Vagina (tissue), 2 donors: ENCODE measurements around the gene TSPAN33. TPM values are rescaled to one million over a fixed set of nuclear protein-coding genes. Genes with fewer than 3 reads are reported as not detected.

Experiments used
- DNase-seq, 2 donors: peaks; one replicate each; pipeline ENCODE4 v3.0.0-alpha.2; 2017; ENCODE audit errors: extremely low spot score in 2 of 2
- H3K27ac ChIP-seq: fragments of 200-600 bp; sonication (generic); one replicate; pipeline ENCODE4 v1.5.1; 2019
- H3K27me3 ChIP-seq: fragments of 200-600 bp; sonication (generic); one replicate; pipeline ENCODE4 v1.5.1; 2019
- H3K36me3 ChIP-seq, 2 donors: fragments of 200-600 bp; sonication (generic); one replicate each; pipeline ENCODE4 v1.5.1; 2017 to 2019
- H3K4me1 ChIP-seq: fragments of 200-600 bp; sonication (generic); one replicate; pipeline ENCODE4 v1.5.1; 2019
- H3K4me3 ChIP-seq, 2 donors: fragments of 200-600 bp; sonication (generic); 1 replicate in 1 of 2; 2 replicates in 1 of 2; pipeline ENCODE4 v1.5.1; 2016 to 2019
- H3K9me3 ChIP-seq: fragments of 200-600 bp; sonication (generic); one replicate; pipeline ENCODE4 v1.5.1; 2019
- CTCF ChIP-seq, 3 experiments: fragments of 450-650 bp in 2 of 3; fragments of 200-600 bp in 1 of 3; sonication (generic) in 1 of 3; IDR thresholded peaks; one replicate each; pipeline ENCODE4 v1.5.1; 2017 to 2019; ENCODE audit warnings: antibody characterized with exemption in 3 of 3, mild to moderate bottlenecking in 2 of 3, moderate library complexity in 2 of 3
- POLR2A ChIP-seq, 2 donors: fragments of 450-650 bp; IDR thresholded peaks; one replicate each; pipeline ENCODE4 v1.6.1; 2017; ENCODE audit warnings: antibody characterized with exemption in 2 of 2, mild to moderate bottlenecking in 2 of 2, moderate library complexity in 2 of 2
- POLR2AphosphoS5 ChIP-seq, 2 donors: sonication (generic); formaldehyde crosslinking; IDR thresholded peaks; one replicate each; pipeline ENCODE4 v1.9.0; 2017; ENCODE audit warnings: antibody characterized with exemption in 2 of 2, mild to moderate bottlenecking in 2 of 2, low read depth in 1 of 2; ENCODE audit not compliant: insufficient read depth in 1 of 2
- intact Hi-C: fragments of 100-400 bp; cut with DNase I; formaldehyde crosslinking; loops from one replicate; pipeline ENCODE4 v1.15.1; 2023
- total RNA-seq: library from RNA; depleted of rRNA; stranded (reverse); fragments of >200 nt; gene quantifications from one replicate; pipeline ENCODE4 v1.2.3, GENCODE V29; 2016

The TSPAN33 gene
- total RNA-seq, 1 donor from 2014 or later, result 2.7 TPM

DNA sequence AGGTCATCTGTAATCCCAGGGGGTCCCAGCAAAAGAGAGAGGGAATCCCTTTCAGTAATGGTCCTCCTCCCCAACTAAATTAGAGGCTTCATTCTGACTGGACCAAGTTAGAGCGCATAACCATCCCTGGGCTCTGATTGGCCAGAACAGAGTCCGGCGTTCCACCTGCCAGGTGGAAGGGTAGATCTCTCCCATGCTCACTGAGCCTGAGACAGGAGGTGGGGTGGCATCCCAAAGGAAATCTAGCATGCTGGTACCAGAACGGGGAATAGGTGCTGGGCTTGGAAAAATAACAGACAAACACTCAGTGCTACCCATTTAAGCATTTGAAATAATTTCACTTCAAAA lies 21.0 kb upstream of the TSPAN33 start:
- no peak for DNase-seq
- no peak overlapping the region for H3K4me3 ChIP-seq
- H3K27me3 ChIP-seq, result no peaks in the 10 kb centered on the region
- no peaks in the 10 kb centered on the region for H3K9me3 ChIP-seq
- no peak for TF ChIP-seq POLR2AphosphoS5 (IDR thresholded peaks at IDR 0.05; ENCODE audit: insufficient read depth in 1 of 2, low read depth in 1 of 2)
- no peak for TF ChIP-seq POLR2A (IDR thresholded peaks at IDR 0.05)
- no peak for TF ChIP-seq CTCF (IDR thresholded peaks at IDR 0.05)
- intact Hi-C loops, result loop anchor here (10.0 kb wide), 1 partner anchor 1299 kb away; no protein-coding TSS in a partner anchor
- no peaks in the 10 kb centered on the region for H3K36me3 ChIP-seq
- no peaks in the 10 kb centered on the region for H3K4me1 ChIP-seq
- H3K27ac ChIP-seq, result no peak overlapping the region

DNA sequence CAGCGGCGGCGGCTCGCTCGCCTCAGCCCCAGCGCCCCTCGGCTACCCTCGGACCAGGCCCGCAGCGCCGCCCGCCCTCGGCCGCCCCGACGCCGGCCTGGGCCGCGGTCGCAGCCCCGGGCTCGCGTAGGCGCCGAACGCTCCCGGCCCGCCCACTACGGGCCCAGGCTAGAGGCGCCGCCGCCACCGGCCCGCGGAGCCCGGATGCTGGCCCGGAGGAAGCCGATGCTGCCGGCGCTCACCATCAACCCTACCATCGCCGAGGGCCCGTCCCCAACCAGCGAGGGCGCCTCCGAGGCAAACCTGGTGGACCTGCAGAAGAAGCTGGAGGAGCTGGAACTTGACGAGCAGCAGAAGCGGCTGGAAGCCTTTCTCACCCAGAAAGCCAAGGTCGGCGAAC lies 18.2 kb upstream of the TSPAN33 start:
- intact Hi-C loops, result loop anchor here (10.0 kb wide), 1 partner anchor 1302 kb away; no protein-coding TSS in a partner anchor
- no peak overlapping the region for H3K4me3 ChIP-seq
- DNase-seq, result no peak
- H3K9me3 ChIP-seq, result no peaks in the 10 kb centered on the region
- no peaks in the 10 kb centered on the region for H3K36me3 ChIP-seq
- no peaks in the 10 kb centered on the region for H3K4me1 ChIP-seq
- H3K27ac ChIP-seq, result no peak overlapping the region
- no peaks in the 10 kb centered on the region for H3K27me3 ChIP-seq
- TF ChIP-seq POLR2AphosphoS5 (IDR thresholded peaks at IDR 0.05; ENCODE audit: insufficient read depth in 1 of 2, low read depth in 1 of 2) (no peak), POLR2A (IDR thresholded peaks at IDR 0.05) (no peak), CTCF (IDR thresholded peaks at IDR 0.05) (no peak)

GRCh38 chr7:129127154-129127553 lies 17.4 kb upstream of the TSPAN33 start:
- TF ChIP-seq POLR2A (IDR thresholded peaks at IDR 0.05) (no peak), CTCF (IDR thresholded peaks at IDR 0.05) (no peak), POLR2AphosphoS5 (IDR thresholded peaks at IDR 0.05; ENCODE audit: insufficient read depth in 1 of 2, low read depth in 1 of 2) (no peak)
- H3K27me3 ChIP-seq, result no peaks in the 10 kb centered on the region
- no peaks in the 10 kb centered on the region for H3K4me1 ChIP-seq
- H3K9me3 ChIP-seq, result no peaks in the 10 kb centered on the region
- DNase-seq, result no peak
- H3K27ac ChIP-seq, result no peak overlapping the region
- no peaks in the 10 kb centered on the region for H3K36me3 ChIP-seq
- H3K4me3 ChIP-seq, result no peak overlapping the region
- intact Hi-C loops, result loop anchor here (10.0 kb wide), 1 partner anchor 1302 kb away; no protein-coding TSS in a partner anchor

GRCh38 chr7:129127601-129128000 lies 16.9 kb upstream of the TSPAN33 start:
- no peak for DNase-seq
- no peaks in the 10 kb centered on the region for H3K27me3 ChIP-seq
- H3K4me1 ChIP-seq, result no peaks in the 10 kb centered on the region
- no peak overlapping the region for H3K27ac ChIP-seq
- no peak overlapping the region for H3K4me3 ChIP-seq
- TF ChIP-seq POLR2A (IDR thresholded peaks at IDR 0.05) (no peak), CTCF (IDR thresholded peaks at IDR 0.05) (no peak), POLR2AphosphoS5 (IDR thresholded peaks at IDR 0.05; ENCODE audit: insufficient read depth in 1 of 2, low read depth in 1 of 2) (no peak)
- no peaks in the 10 kb centered on the region for H3K36me3 ChIP-seq
- no peaks in the 10 kb centered on the region for H3K9me3 ChIP-seq
- intact Hi-C loops, result loop anchor here (10.0 kb wide), 1 partner anchor 1303 kb away; no protein-coding TSS in a partner anchor

GRCh38 chr7:129134356-129134987 lies 10.0 kb upstream of the TSPAN33 start:
- H3K9me3 ChIP-seq, result no peaks in the 10 kb centered on the region
- H3K4me3 ChIP-seq, result no peak overlapping the region
- H3K4me1 ChIP-seq, result no peaks in the 10 kb centered on the region
- intact Hi-C loops, result no loop called here
- DNase-seq, result no peak
- no peak overlapping the region for H3K27ac ChIP-seq
- TF ChIP-seq POLR2A (IDR thresholded peaks at IDR 0.05), result no peak
- TF ChIP-seq CTCF (IDR thresholded peaks at IDR 0.05), result no peak
- TF ChIP-seq POLR2AphosphoS5 (IDR thresholded peaks at IDR 0.05; ENCODE audit: insufficient read depth in 1 of 2, low read depth in 1 of 2), result no peak
- no peaks in the 10 kb centered on the region for H3K36me3 ChIP-seq
- no peaks in the 10 kb centered on the region for H3K27me3 ChIP-seq
